Gastroesophageal sphincter (tissue), 4 donors: Measurements from ENCODE around the gene SULT1C4. TPM values are rescaled to one million over a fixed set of nuclear protein-coding genes. Genes with fewer than 3 reads are reported as not detected.

Experiments used
- ATAC-seq: fragments of 150-250 bp; one replicate; pipeline ENCODE4 v1.9.1; 2016; ENCODE audit warnings: mild to moderate bottlenecking, moderate library complexity
- H3K27ac ChIP-seq, 4 donors: fragments of 200-600 bp; sonication (generic) in 3 of 4; 1 replicate in 3 of 4; 2 replicates in 1 of 4; pipeline ENCODE4 v1.5.1; 2016 to 2019
- H3K27me3 ChIP-seq: fragments of 200-600 bp; sonication (generic); one replicate; pipeline ENCODE4 v1.5.1; 2019
- H3K36me3 ChIP-seq, 2 donors: fragments of 200-600 bp; sonication (generic); one replicate each; pipeline ENCODE4 v1.5.1; 2019; ENCODE audit warnings: control low read depth in 1 of 2
- H3K4me1 ChIP-seq, 3 donors: fragments of 200-600 bp; sonication (generic); 1 replicate in 2 of 3; 2 replicates in 1 of 3; pipeline ENCODE4 v1.5.1; 2016 to 2019; ENCODE audit warnings: control low read depth in 2 of 3
- H3K4me3 ChIP-seq, 2 donors: fragments of 200-600 bp; sonication (generic); one replicate each; pipeline ENCODE4 v1.5.1; 2019; ENCODE audit warnings: mild to moderate bottlenecking in 1 of 2, moderate library complexity in 1 of 2
- H3K9me3 ChIP-seq, 3 donors: fragments of 200-600 bp; sonication (generic); one replicate each; pipeline ENCODE4 v1.5.1; 2017 to 2019; ENCODE audit warnings: control low read depth in 2 of 3
- EP300 ChIP-seq: sonication (generic); formaldehyde crosslinking; IDR thresholded peaks from one replicate; pipeline ENCODE4 v1.6.1; 2017; ENCODE audit warnings: antibody characterized with exemption, mild to moderate bottlenecking
- POLR2A ChIP-seq, 2 donors: fragments of 450-650 bp; IDR thresholded peaks; one replicate each; pipeline ENCODE4 v1.6.1; 2017; ENCODE audit warnings: antibody characterized with exemption in 2 of 2, mild to moderate bottlenecking in 2 of 2, moderate library complexity in 1 of 2
- POLR2AphosphoS5 ChIP-seq: sonication (generic); formaldehyde crosslinking; IDR thresholded peaks from one replicate; pipeline ENCODE4 v1.6.1; 2017; ENCODE audit warnings: antibody characterized with exemption
- WGBS, 2 donors: methylation state at CpG; one replicate each; pipeline ENCODE4 v1.1.5; 2018; ENCODE audit warnings: low coverage in 1 of 2; 5-methylcytosine and 5-hydroxymethylcytosine counted together
- total RNA-seq, 4 donors: library from RNA; depleted of rRNA; stranded (reverse); fragments of >200 nt; gene quantifications; one replicate each; pipeline ENCODE4 v1.1.0, GENCODE V29; 2016
- TF ChIP-seq, protein P1 (sequence below), 4 experiments: fragments of 200-600 bp in 2 of 4; fragments of 450-650 bp in 2 of 4; sonication (generic) in 1 of 4; IDR thresholded peaks; one replicate each; pipeline ENCODE4 v1.5.1; 2017 to 2019; ENCODE audit warnings: antibody characterized with exemption in 4 of 4, mild to moderate bottlenecking in 2 of 4, moderate library complexity in 2 of 4

Gene SULT1C4
- total RNA-seq, 4 donors from 2014 or later: 2.3 to 8.1 (median 5.9) TPM

DNA sequence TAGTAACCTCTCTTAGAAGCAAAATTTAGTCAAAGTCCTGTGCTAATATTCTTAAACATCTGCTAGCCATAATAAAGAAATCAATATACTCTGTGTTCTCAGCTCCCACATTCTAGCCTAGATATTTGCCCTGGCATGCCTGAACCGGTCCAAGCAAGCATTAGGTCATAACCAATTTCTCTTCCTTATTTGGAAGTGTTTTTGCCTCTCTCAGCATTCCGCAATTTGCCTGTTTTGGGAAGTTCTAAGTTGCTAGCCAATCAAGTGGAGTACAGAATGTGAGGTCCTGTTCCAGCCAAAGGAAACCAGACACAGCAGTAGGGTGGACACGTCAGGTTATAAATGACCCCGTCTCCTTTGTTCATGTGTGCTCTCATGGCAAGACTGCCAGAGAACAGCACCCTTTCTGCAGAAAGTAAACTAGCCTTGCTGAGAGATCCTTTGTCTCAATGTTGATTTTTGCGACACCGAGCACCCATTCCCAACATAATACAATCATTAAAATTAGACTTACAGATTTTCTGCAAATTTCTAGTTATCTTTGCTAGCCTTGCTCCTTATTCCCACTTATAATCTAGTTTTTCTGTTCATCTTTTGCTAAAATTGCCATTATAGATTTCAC is 13.0 kb upstream of the SULT1C4 start:
- H3K9me3 ChIP-seq: no peaks in the 10 kb centered on the region
- H3K4me3 ChIP-seq: no peak overlapping the region
- H3K4me1 ChIP-seq: no peaks in the 10 kb centered on the region
- no peak for TF ChIP-seq POLR2A (IDR thresholded peaks at IDR 0.05)
- TF ChIP-seq, protein P1, sequence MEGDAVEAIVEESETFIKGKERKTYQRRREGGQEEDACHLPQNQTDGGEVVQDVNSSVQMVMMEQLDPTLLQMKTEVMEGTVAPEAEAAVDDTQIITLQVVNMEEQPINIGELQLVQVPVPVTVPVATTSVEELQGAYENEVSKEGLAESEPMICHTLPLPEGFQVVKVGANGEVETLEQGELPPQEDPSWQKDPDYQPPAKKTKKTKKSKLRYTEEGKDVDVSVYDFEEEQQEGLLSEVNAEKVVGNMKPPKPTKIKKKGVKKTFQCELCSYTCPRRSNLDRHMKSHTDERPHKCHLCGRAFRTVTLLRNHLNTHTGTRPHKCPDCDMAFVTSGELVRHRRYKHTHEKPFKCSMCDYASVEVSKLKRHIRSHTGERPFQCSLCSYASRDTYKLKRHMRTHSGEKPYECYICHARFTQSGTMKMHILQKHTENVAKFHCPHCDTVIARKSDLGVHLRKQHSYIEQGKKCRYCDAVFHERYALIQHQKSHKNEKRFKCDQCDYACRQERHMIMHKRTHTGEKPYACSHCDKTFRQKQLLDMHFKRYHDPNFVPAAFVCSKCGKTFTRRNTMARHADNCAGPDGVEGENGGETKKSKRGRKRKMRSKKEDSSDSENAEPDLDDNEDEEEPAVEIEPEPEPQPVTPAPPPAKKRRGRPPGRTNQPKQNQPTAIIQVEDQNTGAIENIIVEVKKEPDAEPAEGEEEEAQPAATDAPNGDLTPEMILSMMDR (IDR thresholded peaks at IDR 0.05): no peak
- no peak for TF ChIP-seq POLR2AphosphoS5
- no peak for TF ChIP-seq EP300
- H3K27me3 ChIP-seq: no peaks in the 10 kb centered on the region
- ATAC-seq: no peak
- H3K27ac ChIP-seq: no peak overlapping the region
- no peaks in the 10 kb centered on the region for H3K36me3 ChIP-seq
- 82 to 87% methylated on average over 5 to 6 of the region's 6 CpGs for WGBS, 2 donors

DNA sequence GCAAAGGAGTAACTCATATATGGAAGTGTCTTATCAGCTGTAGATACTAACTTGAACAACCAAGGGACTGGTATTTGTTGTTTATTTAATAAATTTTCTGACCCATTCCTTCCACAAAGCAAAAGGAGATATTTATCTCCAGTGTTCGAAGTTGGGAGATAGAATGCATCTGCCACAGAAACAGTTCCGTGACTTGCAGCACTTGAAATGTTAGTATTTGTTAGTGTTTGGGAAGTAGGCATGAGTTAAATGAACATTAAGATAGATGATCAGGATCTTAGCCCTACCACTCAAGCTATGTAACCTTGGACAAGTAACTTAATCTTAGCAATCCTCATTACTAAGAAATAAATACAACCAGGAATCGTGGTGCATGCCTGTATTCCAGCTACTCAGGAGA is 12.1 kb upstream of the SULT1C4 start:
- no peak overlapping the region for H3K27ac ChIP-seq
- no peaks in the 10 kb centered on the region for H3K4me1 ChIP-seq
- TF ChIP-seq, protein P1 (IDR thresholded peaks at IDR 0.05): no peak
- no peak for TF ChIP-seq POLR2A (IDR thresholded peaks at IDR 0.05)
- no peak for TF ChIP-seq EP300
- no peak for TF ChIP-seq POLR2AphosphoS5
- H3K4me3 ChIP-seq: no peak overlapping the region
- no peaks in the 10 kb centered on the region for H3K36me3 ChIP-seq
- WGBS, 2 donors: 91 to 100% methylated on average over 1 to 3 of the region's 3 CpGs
- no peaks in the 10 kb centered on the region for H3K9me3 ChIP-seq
- H3K27me3 ChIP-seq: no peaks in the 10 kb centered on the region
- no peak for ATAC-seq

DNA sequence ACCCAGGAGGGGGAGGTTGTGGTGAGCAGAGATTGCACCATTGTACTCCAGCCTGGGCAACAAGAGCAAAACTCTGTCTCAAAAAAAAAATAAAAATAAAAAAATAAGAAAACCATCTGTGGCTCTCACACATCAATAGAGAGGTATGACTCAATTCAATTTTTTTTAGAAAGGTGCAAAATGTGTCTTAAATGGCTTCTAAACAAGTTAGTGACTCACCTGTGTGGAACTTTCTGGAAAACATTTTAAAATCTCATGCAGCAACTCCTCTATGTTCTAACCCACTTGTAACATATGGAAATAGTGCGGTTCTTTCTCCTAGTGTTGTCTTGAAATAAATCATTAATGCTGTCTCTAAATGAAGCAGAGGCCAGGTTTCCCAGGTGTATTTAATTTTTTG is 10.7 kb upstream of the SULT1C4 start:
- 100% methylated on average over 1 of the region's 1 CpG for WGBS, 2 donors
- Histone ChIP-seq H3K27ac (no peak overlapping the region), H3K4me3 (no peak overlapping the region), H3K27me3 (no peaks in the 10 kb centered on the region), H3K9me3 (no peaks in the 10 kb centered on the region), H3K4me1 (no peaks in the 10 kb centered on the region), H3K36me3 (no peaks in the 10 kb centered on the region)
- ATAC-seq: no peak
- TF ChIP-seq POLR2AphosphoS5 (no peak), POLR2A (IDR thresholded peaks at IDR 0.05) (no peak), EP300 (no peak)
- TF ChIP-seq, protein P1 (IDR thresholded peaks at IDR 0.05): no peak

DNA sequence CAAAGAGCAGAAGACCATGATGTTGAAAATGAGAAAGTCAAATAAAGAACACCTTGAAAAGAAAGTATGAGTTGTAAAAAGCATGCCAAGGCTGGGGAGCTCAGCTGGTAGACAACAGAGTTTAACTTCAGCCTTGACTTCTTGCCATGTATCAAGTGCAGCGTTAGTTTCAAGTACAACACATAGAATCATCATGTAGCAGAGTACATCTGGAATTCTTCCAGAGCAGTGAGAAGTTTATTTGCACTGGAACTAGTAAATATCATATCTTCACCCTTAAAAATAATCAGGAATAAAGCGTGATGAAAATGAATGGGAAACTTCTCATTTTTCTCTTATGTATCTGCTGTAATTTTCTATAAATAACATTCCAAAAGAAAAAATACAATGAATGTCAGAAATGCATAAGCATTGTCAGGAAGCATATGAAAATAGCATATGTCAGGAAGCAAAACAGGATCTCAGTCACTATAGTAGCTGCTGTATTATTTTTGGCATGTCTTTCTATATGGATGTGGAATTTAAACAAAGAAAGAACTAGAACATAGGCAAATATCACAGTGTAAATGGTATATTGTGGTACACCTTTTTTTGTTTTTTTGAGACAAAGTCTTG is 10.1 kb upstream of the SULT1C4 start:
- Histone ChIP-seq H3K9me3 (no peaks in the 10 kb centered on the region), H3K4me1 (no peaks in the 10 kb centered on the region), H3K36me3 (no peaks in the 10 kb centered on the region), H3K27ac (no peak overlapping the region), H3K27me3 (no peaks in the 10 kb centered on the region), H3K4me3 (no peak overlapping the region)
- TF ChIP-seq, protein P1 (IDR thresholded peaks at IDR 0.05): no peak
- TF ChIP-seq POLR2AphosphoS5: no peak
- TF ChIP-seq POLR2A (IDR thresholded peaks at IDR 0.05): no peak
- no peak for TF ChIP-seq EP300
- 28 to 33% methylated on average over 1 to 2 of the region's 2 CpGs for WGBS, 2 donors
- no peak for ATAC-seq

DNA sequence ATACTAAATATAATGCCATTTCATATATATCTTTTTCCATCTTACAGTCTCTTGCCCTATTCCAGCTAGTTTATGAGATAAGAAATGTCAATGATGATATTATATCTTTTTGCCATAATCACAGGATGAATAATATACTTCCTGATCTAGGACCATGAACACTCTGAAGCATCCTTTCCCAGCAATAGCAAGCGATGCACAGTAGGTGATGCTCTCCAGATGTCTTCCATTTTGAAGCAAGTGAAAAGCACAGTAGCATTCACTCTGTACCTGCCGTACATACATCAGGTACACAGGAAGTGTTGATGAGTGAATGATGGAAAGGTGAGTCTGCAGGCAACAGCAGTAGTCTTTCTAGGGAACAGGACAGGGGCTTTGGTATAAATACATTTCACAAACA is 8.6 kb upstream of the SULT1C4 start:
- WGBS, 2 donors: 20 to 72% methylated on average over 1 to 2 of the region's 2 CpGs
- no peaks in the 10 kb centered on the region for H3K4me1 ChIP-seq
- H3K27me3 ChIP-seq: no peaks in the 10 kb centered on the region
- TF ChIP-seq POLR2A (IDR thresholded peaks at IDR 0.05) (no peak), EP300 (no peak), POLR2AphosphoS5 (no peak)
- TF ChIP-seq, protein P1 (IDR thresholded peaks at IDR 0.05): no peak
- ATAC-seq: no peak
- no peaks in the 10 kb centered on the region for H3K9me3 ChIP-seq
- no peak overlapping the region for H3K4me3 ChIP-seq
- no peak overlapping the region for H3K27ac ChIP-seq
- no peaks in the 10 kb centered on the region for H3K36me3 ChIP-seq
